IPS-18c (cell line): ENCODE measurements around the gene LRRC9.
"Not testable (repeated sequence)": the region's sequence is repeated elsewhere in the genome, so short reads cannot be mapped to it uniquely, and the experiment has no call there.

Experiments used
- H3K4me3 ChIP-seq: 2 replicates; pipeline ENCODE4 v1.7.0; 2013; ENCODE audit warnings: low read depth, mild to moderate bottlenecking, low read length, moderate library complexity; ENCODE audit not compliant: insufficient read depth
- H3K9me3 ChIP-seq: one replicate; pipeline ENCODE4 v1.6.1; 2013; ENCODE audit warnings: mild to moderate bottlenecking, low read length, moderate library complexity; ENCODE audit not compliant: control insufficient read depth, insufficient read depth

Gene LRRC9

GRCh38 chr14:60008042-60008441 is 88.1 kb downstream of the LRRC9 start:
- H3K9me3 ChIP-seq = peaks cover 3% of the 10 kb centered on the region
- H3K4me3 ChIP-seq = no peak overlapping the region

GRCh38 chr14:60010263-60010662 is 90.3 kb downstream of the LRRC9 start:
- not testable (repeated sequence) for H3K4me3 ChIP-seq, H3K9me3 ChIP-seq

GRCh38 chr14:60014402-60014801 is 94.5 kb downstream of the LRRC9 start:
- Histone ChIP-seq H3K4me3 (no peak overlapping the region), H3K9me3 (peaks cover 3% of the 10 kb centered on the region)

- H3K4me3 ChIP-seq = no peak overlapping the region
Observed at GRCh38 chr14:60021619-60022018, 101.7 kb downstream of the LRRC9 start.

GRCh38 chr14:60025571-60025970 is 105.6 kb downstream of the LRRC9 start:
- Histone ChIP-seq H3K4me3 (no peak overlapping the region), H3K9me3 (no peaks in the 10 kb centered on the region)

More at GRCh38 chr14:60021619-60022018, 101.7 kb downstream of the LRRC9 start:
- no peaks in the 10 kb centered on the region for H3K9me3 ChIP-seq

- no peaks in the 10 kb centered on the region for H3K9me3 ChIP-seq
- no peak overlapping the region for H3K4me3 ChIP-seq
Observed at GRCh38 chr14:60035177-60035576, 115.2 kb downstream of the LRRC9 start.

GRCh38 chr14:60047976-60048375 is 128.0 kb downstream of the LRRC9 start:
- not testable (repeated sequence) for H3K9me3 ChIP-seq, H3K4me3 ChIP-seq

- H3K4me3 ChIP-seq = no peak overlapping the region
- no peaks in the 10 kb centered on the region for H3K9me3 ChIP-seq
Observed at GRCh38 chr14:60051721-60052221, 131.8 kb downstream of the LRRC9 start.

- Histone ChIP-seq H3K9me3 (no peaks in the 10 kb centered on the region), H3K4me3 (no peak overlapping the region)
Observed at GRCh38 chr14:60058087-60058486, 138.1 kb downstream of the LRRC9 start.

GRCh38 chr14:60061371-60061770 is 141.4 kb downstream of the LRRC9 start:
- Histone ChIP-seq H3K4me3 (no peak overlapping the region), H3K9me3 (no peaks in the 10 kb centered on the region)

GRCh38 chr14:60064491-60065072 is 144.6 kb downstream of the LRRC9 start:
- no peaks in the 10 kb centered on the region for H3K9me3 ChIP-seq
- H3K4me3 ChIP-seq = no peak overlapping the region

- Histone ChIP-seq H3K4me3 (no peak overlapping the region), H3K9me3 (no peaks in the 10 kb centered on the region)
Observed at GRCh38 chr14:60067882-60068281, 147.9 kb downstream of the LRRC9 start.

- no peaks in the 10 kb centered on the region for H3K9me3 ChIP-seq
- no peak overlapping the region for H3K4me3 ChIP-seq
Observed at GRCh38 chr14:60079723-60080122, 159.8 kb downstream of the LRRC9 start.

GRCh38 chr14:60085085-60085484 is 165.1 kb downstream of the LRRC9 start:
- H3K4me3 ChIP-seq = no peak overlapping the region
- no peaks in the 10 kb centered on the region for H3K9me3 ChIP-seq

GRCh38 chr14:60085693-60086092 is 165.7 kb downstream of the LRRC9 start:
- no peak overlapping the region for H3K4me3 ChIP-seq
- H3K9me3 ChIP-seq = no peaks in the 10 kb centered on the region

- Histone ChIP-seq H3K4me3 (no peak overlapping the region), H3K9me3 (no peaks in the 10 kb centered on the region)
Observed at GRCh38 chr14:60087668-60088067, 167.7 kb downstream of the LRRC9 start.

GRCh38 chr14:60089221-60089620 is 169.3 kb downstream of the LRRC9 start:
- Histone ChIP-seq H3K4me3 (no peak overlapping the region), H3K9me3 (no peaks in the 10 kb centered on the region)

- no peaks in the 10 kb centered on the region for H3K9me3 ChIP-seq
- H3K4me3 ChIP-seq = peak overlapping the region; percentile 95
Observed at GRCh38 chr14:60090864-60091519, 171.0 kb downstream of the LRRC9 start.
